ENCODE data around the gene ZMYND15.

ZMYND15 gene

DNA sequence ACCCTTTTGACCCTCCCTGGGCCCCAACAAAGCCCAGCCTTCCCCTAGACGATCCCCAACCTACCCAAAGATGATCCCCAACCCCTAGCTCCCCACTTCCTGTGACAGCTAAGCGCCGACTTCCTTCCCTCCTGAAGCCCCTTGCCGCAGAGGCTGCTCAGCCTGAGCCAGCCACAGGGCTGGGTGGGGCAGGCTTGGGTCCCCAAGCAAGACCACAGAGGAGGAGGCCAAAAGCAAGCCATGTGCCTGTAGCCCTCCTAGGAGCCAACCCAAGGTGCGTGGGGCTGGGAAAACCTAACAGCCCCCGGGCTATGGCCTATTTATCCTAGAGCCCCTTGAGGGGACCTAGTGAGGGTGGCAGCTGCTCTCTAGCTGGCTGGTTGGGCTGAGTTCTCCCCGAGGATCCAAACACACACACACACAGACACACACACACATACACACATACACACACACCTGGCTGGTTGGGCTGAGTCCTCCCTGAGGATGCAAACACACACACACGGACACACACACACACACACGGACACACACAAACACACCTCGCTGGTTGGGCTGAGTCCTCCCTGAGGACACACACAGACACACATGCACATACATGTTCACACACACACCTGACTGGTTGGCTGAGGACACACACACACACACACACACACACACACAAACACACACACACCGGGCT lies 24.4 kb upstream of the ZMYND15 start:
- no peak for DNase-seq (ENCODE audit: low spot score)

DNA sequence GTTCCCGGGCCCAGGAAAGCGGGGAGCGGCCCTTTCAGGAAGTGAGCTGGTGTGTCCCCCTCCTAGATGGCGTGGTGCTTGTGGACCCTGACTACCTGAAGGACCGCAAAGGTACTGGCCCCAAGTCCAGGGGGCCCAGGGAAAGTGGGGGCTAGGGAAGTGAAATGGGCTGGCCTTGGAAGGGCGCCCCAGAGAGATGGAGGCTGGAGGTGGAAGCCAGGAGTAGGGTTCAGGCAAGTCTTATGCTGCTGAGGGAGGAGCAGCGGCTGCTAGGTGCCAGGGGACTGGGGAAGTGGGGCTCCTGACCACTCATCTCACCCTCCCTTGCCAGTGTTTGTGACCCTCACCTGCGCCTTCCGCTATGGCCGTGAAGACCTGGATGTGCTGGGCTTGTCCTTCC lies 23.6 kb upstream of the ZMYND15 start:
- DNase-seq (ENCODE audit: low spot score), result no peak

DNA sequence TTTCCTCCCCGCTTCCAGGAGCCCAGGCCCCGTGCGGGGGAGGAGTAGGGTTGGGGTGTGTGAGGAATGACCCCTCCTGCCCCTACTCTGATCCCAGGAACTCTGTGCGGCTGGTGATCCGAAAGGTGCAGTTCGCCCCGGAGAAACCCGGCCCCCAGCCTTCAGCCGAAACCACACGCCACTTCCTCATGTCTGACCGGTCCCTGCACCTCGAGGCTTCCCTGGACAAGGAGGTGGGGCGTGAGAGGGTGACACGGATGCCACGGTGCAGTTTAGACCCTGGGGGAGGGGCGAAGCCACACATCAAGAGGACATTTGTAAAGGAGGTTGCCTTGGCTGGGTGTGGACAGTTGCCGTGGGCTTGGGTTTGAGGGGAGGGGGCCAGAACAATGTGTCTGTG lies 21.8 kb upstream of the ZMYND15 start:
- no peak for DNase-seq (ENCODE audit: low spot score)

DNA sequence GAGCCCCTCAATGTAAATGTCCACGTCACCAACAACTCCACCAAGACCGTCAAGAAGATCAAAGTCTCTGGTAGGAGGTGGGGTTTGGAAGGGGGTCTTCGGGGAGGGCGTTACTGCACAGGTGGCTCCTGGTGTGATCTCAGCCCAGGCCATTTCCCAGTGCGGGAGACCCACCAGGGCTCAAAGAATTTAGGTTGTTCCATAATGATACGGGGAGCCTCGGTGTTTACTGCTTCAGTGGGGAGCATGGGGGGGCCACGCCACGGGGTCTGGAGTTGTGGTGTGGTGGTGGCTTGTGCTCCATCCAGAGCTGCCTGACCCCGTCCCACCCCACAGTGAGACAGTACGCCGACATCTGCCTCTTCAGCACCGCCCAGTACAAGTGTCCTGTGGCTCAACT lies 21.4 kb upstream of the ZMYND15 start:
- no peak for DNase-seq (ENCODE audit: low spot score)

DNA sequence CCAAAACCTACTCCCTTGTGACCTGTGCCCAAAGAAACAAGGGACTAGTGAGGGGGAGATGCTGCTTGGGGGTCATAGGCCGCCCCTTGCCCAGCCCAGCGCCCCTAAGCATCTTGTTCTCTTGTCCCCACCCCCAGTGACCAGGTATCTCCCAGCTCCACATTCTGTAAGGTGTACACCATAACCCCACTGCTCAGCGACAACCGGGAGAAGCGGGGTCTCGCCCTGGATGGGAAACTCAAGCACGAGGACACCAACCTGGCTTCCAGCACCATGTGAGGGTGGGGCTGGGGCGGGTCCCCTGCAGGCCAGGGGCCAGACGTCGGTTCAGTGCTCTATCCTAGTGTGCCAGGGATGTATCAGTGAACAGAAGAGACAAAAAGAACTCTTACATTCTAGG lies 20.5 kb upstream of the ZMYND15 start:
- DNase-seq (ENCODE audit: low spot score), result no peak

DNA sequence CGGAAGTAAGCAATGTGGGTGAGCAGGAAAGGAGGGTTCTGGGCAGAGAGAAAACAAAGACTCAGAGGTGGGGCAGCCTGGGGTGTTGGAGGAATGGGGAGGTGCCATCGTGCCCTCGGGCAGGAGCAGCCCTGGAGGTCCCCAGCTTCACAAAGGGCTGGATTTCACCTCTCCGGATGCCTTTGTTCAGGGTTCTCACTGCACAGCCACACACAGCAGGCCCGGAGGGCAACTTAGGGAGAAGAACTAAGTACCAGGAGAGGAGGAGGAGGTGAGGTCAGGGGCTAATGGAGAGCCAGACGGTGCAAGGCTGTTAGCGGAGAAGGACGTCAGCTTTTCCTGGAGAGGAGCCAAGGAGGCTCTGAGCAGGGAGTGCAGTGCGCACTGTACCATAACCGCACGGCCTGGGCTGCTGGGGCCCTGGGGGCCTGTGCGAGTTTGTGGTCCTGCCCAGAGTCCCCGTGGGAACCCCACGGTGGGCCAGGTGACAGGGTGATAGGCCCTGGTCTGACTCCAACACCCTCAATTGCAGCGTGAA lies 19.9 kb upstream of the ZMYND15 start:
- DNase-seq (ENCODE audit: low spot score), result no peak

DNA sequence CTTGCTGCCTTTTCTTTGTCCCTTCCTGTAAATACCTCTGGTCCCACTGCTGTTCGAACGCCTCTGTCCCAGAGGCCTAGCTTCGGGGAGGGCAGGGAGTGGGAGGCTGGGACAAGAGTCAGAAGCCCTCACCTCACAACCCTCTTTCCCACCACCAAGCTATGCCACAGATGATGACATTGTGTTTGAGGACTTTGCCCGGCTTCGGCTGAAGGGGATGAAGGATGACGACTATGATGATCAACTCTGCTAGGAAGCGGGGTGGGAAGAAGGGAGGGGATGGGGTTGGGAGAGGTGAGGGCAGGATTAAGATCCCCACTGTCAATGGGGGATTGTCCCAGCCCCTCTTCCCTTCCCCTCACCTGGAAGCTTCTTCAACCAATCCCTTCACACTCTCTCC lies 18.8 kb upstream of the ZMYND15 start:
- no peak for DNase-seq (ENCODE audit: low spot score)

DNA sequence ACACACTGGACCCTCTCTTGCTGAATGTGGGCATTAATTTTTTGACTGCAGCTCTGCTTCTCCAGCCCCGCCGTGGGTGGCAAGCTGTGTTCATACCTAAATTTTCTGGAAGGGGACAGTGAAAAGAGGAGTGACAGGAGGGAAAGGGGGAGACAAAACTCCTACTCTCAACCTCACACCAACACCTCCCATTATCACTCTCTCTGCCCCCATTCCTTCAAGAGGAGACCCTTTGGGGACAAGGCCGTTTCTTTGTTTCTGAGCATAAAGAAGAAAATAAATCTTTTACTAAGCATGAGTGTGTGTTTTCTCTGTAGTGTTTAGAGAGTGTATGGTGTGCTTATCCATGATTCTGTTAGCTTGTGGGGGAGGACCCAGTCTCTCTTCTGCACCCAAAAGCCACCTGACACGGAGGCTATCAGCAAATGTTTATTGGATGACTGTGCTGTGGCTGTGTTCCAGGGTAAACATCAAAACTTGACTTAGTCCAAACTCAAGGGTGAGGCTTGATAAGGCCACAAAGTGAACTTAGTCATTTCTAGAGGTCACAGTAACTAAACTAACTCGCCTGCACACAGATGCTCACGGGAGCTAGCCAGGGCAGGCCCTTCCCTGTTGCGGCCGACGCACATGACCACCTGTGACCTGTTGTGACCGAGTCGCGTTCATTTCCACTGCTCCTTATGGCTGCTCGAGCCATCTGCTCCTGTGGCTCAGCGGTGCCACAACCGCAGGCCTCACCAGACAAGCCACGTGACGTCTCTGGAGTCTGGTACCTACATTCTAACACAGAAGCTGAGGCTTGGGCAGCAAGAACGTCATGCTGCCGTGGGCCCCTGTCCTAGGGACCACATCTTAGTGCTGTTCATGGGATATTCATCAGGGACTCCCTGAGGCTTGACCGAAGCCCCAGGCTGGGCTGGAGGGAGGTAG lies 18.2 kb upstream of the ZMYND15 start:
- no peak for DNase-seq (ENCODE audit: low spot score)

DNA sequence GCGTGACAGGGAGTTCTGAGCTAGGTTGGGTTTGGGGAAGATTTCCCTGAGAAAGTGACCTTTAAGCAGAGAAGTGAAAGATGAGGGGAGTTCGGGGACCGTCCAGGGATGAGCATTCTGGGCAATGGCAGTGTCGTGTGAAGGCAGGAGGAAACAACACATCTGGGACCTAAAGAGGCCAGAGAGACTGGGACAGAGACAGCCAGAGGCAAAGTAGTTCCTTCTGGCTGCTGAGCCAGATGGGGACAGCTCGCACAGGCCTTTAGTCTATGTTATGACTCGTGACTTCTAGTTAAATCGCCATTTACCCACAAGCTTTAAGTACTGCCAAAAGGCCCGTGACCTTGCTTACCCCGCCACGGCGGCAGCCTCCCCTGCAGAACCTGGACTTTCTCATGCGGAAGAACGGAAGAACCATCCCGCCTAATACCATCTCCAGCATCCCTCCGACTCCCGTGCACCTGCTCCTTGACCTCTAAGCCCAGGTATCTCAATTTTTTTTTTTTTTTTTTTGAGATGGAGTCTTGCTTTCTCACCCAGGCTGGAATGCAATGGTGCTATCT lies 16.9 kb upstream of the ZMYND15 start:
- DNase-seq (ENCODE audit: low spot score), result no peak

DNA sequence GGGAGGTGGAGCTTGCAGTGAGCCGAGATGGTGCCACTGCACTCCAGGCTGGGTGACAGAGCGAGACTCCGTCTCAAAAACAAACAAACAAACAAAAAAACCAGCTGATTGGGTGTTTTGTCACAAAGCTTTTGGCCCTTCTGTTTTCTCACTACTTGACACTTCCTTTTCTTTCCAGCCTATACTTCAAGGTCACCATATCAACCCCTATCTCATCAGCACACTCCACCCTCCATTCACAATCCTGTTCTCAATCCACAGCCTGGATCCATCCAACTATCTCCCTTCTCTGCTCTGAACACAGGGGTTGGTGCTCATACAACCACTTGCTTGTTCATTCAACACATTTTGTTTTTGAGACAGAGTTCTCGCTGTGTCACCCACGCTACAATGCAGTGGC lies 15.0 kb upstream of the ZMYND15 start:
- DNase-seq (ENCODE audit: low spot score), result no peak

DNA sequence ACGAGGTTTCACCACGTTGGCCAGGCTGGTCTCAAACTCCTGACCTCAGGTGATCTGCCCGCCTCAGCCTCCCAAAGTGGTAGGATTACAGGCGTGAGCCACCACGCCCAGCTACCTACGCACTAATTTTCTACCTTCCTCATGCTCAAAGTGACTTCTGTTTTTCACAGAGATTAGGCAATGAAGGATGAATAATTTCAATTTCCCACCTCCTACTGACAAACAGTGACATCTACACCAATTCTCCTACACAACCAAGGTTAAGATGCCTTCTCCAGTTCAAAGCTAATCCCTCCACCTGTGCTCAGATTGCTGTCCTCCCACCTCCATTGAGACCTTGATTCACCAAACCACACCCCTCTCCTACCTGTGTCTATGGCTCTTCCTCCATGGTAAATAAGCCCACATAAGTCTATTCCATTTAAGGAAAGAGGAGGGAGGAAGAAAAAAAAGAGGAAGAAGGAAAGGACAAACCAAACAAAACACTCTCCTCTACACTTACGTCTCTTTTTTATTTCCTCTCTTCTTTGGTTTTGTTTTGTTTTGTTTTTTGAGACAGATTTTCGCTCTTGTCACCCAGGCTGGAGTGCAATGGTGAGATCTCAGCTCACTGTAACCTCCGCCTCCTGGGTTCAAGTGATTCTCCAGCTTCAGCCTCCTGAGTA lies 13.9 kb upstream of the ZMYND15 start:
- no peak for DNase-seq (ENCODE audit: low spot score)

DNA sequence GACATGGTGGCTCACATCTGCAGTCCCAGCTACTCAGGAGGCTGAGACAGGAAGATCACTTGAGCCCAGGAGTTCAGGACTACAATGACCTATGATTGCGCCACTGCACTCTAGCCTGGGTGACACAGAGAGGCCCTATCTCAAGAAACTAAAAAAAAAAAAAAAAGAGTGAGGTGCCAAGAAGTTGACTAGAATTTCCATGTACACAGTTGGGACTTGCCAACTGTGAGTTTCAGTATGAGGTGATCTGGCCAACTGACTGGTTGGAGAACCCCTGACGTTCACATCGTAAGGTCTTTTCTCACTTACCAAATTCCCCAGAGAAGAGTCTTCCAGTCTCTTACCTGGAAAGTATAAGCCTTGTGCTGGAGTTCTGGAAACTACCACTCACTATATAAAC lies 11.5 kb upstream of the ZMYND15 start:
- DNase-seq (ENCODE audit: low spot score), result no peak

DNA sequence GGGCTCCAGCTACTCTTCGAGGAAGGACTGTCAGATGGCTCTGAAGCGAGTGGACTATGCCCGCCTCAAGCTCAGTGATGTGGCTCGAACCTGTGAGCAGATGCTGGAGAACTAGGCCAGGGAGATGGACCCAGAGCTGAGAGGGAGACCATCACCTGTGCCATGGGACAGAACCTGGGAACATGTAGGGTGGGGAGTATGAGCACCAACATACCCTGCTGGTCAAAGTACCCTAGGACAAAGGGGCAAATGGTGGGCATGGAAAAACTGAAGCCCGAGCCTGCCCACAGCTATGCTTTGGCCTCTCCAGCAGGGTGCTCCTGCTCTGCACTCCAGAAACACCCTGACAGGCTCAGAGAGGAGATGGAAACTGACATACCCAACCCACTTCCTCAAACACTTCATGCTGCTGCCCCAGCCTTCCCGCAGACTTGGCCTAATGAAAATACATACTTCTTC lies 6.5 kb upstream of the ZMYND15 start:
- DNase-seq (ENCODE audit: low spot score), result peak; percentile 70

DNA sequence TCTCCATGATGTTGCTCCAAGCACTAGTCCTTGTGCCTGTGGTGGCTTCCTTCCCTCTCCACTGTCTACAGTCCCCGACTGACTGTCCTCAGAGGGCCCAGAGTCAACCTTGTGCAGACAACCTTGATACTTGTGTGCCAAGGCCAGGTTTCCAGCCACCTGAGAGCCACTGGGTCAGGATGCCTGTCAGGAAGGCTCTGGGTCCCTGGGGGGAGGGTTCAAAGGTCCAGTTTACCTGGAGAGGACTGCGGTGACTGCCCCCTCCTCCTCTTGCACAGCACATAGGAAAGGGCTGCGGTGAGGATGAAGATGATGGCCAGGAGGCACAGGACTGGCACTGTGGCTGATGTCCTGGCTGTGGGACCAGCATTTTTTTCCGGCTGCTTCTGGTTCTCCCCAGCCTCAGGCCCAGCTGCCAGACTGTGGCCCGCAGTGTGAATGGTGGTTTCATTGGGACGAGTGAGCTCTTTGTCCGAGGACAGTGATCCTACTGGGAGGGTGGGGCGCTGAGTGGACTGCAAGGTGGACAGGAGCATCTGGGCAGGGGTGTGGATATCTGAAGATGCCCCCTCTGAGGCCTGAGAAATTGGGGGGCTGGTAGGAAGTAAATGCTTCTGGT lies 4.7 kb upstream of the ZMYND15 start:
- DNase-seq (ENCODE audit: low spot score), result no peak

DNA sequence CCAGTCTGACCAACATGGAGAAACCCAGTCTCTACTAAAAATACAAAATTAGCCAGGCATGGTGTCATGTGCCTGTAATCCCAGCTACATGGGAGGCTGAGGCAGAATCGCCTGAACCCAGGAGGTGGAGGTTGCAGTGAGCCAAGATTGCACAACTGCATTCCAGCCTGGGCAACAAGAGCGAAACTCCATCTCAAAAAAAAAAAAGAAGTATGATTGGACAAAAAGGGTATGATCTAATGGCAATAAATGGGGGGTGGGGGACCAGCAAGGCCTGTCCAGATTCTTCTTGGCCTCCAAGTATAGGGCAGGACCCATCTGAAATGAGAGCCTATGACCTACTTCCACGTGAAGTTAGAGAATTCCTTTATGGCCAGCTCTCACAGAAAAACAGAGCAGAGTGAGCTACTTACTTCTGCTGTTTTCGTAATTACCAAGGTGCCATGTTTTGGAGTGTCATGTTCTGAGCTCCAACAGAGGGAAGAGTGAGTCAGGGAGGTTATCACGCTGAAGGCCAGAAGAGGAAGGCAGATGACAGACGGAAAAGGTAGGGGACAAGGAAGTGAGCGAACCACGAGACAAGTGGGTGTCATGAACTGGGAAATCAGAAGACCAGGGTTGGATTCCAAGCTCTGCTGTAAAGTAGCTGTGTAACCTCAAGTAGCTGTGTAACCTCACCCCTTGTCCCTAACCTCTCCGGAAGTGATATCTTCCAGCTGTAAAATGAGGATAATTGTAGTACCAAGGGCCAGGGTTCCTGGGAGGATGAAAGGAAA lies 3.6 kb upstream of the ZMYND15 start:
- DNase-seq (ENCODE audit: low spot score), result peak; percentile 76

DNA sequence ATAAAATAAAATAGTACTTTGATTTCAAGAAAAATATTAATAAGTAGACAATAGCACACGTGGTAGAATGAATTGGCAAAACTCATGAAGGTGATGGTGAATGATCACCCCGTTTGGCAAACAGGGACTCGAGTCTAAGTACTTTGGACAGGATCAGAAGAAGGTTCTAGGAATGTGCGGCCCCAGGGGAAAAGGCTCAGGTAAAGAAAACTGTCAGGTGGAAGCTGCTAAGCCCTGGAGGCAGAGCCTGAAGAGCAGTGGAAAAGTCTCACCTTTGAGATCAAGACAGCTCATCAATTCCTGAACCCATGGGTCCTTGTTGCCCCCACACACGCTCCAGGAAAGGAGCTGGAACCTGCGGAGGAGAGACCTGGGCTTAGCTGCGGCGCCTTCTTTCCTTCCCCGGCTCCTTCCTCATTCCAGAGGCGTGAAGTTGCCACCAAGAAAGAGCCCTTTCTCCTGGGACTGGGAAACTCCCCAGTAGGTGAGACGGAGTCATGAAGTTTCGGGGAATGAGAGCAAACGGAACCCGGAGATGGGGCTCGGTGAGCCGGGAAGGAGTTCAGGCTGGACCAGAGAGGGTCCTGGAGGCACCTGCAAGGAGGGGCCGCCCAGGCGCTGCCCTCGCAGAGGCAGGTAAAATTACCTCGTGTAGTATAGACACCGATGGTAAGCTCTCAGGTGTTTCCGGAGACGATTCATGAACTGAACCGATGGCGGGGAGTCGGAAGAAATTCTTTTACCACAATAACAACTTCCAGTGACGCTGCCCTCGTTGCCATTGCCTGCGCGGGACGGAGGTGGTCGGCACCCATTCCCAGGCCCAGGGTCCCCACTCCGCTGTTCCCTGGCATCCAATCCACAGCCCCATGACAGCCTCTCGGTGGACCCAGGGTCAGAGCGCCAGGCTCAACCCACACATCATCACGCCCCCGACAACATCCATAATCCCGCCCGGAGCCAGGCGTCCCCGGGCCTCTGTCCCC lies 1.2 kb upstream of the ZMYND15 start:
- no peak for DNase-seq (ENCODE audit: low spot score)

DNA sequence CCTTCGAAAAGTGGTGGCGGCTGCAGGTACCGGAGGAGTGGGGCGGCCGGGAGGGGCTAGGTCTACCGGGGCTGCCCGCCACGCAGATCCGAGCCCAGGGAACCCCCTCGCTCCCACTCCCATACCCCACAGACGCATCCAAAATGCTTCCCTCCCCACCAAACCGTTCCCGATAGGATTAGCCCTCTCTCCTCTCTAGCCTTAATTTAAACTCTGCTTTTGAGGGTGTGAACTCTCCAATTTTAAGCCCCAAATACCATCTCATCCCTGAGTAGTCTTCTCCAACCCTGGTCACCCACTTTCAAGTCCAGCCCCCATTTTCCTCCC lies 355 bp downstream of the ZMYND15 start:
- DNase-seq (ENCODE audit: low spot score), result no peak

DNA sequence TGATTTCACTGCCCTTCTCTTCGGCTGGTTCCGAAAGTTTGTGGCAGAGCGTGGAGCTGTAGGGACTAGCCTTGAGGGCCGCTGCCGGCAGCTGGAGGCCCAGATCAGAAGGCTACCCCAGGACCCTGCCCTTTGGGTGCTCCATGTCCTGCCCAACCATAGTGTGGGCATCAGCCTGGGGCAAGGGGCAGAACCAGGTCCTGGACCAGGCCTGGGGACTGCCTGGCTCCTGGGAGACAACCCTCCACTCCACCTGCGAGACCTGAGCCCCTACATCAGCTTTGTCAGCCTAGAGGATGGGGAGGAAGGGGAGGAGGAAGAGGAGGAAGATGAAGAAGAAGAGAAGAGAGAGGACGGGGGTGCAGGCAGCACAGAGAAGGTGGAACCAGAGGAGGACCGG lies 951 bp downstream of the ZMYND15 start:
- no peak for DNase-seq (ENCODE audit: low spot score)

DNA sequence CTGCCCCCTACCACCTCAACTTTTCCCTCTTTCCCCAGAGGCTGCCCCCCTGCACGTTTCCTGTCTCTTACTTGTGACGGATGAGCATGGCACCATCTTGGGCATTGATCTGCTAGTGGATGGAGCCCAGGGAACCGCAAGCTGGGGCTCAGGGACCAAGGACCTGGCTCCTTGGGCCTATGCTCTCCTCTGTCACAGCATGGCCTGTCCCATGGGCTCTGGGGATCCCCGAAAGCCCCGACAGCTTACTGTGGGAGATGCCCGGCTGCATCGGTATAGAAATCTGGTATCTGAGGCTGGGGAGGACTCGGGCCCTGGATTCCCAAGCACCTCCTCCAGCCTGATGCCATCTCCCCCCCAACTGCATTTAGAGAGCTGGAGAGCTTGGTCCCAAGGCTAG lies 1.9 kb downstream of the ZMYND15 start:
- no peak for DNase-seq (ENCODE audit: low spot score)

DNA sequence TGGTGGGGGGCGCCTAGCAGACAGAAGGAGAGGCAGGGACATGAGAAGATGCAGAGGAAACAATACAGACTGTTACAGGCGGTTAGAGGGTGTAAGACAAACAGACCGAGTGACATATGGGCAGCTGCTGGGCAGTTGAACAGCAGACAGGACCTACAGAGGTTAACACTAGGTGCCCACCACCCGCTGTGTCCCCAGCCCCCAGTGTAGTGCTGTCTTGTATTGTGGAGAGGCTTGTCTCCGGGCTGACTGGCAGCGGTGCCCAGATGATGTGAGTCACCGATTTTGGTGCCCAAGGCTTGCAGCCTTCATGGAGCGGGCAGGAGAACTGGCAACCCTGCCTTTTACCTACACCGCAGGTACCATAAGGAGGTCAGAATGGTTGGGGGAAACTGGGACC lies 2.5 kb downstream of the ZMYND15 start:
- DNase-seq (ENCODE audit: low spot score), result no peak
